Panc1 (cell line): ENCODE data around the gene FLACC1.

Experiments
- CTCF ChIP-seq: fragments of 450-650 bp; IDR thresholded peaks from 2 replicates; pipeline ENCODE4 v1.5.1; 2017; ENCODE audit warnings: mild to moderate bottlenecking
- POLR2AphosphoS5 ChIP-seq: IDR thresholded peaks from 2 replicates; pipeline ENCODE4 v1.6.1; 2012; ENCODE audit warnings: mild to moderate bottlenecking, low read depth, low read length, moderate library complexity
- TCF7L2 ChIP-seq: IDR thresholded peaks from 2 replicates; pipeline ENCODE4 v1.6.1; 2011; ENCODE audit warnings: mild to moderate bottlenecking, low read depth, low read length, inconsistent platforms

DNA sequence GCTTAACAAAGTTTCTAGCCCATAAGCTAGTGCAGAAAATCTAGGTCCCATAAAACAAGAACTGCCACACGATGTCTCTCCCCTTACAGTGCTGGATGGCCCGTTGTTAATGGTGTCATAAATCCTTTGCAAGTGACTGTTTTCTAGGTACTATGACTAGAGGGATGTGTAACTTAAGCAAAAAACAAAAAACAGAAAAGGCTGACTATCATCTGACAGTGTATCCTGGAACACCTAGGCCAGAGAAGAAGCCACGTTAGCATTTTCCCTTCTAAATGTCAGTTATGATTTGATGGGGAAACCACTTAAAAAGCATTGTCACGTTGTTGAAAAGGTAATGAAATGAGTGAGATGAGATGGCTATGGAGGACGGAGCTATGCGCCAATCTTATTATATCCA lies 94.4 kb downstream of the FLACC1 start:
- TF ChIP-seq CTCF, result no peak
- no peak for TF ChIP-seq TCF7L2
- no peak for TF ChIP-seq POLR2AphosphoS5
